ACHN (cell line): ENCODE measurements around the gene LMAN1L.
"Not testable (repeated sequence)": the region's sequence is repeated elsewhere in the genome, so short reads cannot be mapped to it uniquely, and the experiment has no call there.

Experiments
- DNase-seq: peaks from one replicate; pipeline ENCODE4 v3.0.0-alpha.2; 2015
- in situ Hi-C: cut with HindIII; loops from 2 replicates; pipeline ENCODE4 v1.10.0; 2017; ENCODE audit warnings: low sequenced_read_pairs, low pct_ligation_motif_present, low pct_unique_long_range_greater_than_20kb

Gene LMAN1L

DNA sequence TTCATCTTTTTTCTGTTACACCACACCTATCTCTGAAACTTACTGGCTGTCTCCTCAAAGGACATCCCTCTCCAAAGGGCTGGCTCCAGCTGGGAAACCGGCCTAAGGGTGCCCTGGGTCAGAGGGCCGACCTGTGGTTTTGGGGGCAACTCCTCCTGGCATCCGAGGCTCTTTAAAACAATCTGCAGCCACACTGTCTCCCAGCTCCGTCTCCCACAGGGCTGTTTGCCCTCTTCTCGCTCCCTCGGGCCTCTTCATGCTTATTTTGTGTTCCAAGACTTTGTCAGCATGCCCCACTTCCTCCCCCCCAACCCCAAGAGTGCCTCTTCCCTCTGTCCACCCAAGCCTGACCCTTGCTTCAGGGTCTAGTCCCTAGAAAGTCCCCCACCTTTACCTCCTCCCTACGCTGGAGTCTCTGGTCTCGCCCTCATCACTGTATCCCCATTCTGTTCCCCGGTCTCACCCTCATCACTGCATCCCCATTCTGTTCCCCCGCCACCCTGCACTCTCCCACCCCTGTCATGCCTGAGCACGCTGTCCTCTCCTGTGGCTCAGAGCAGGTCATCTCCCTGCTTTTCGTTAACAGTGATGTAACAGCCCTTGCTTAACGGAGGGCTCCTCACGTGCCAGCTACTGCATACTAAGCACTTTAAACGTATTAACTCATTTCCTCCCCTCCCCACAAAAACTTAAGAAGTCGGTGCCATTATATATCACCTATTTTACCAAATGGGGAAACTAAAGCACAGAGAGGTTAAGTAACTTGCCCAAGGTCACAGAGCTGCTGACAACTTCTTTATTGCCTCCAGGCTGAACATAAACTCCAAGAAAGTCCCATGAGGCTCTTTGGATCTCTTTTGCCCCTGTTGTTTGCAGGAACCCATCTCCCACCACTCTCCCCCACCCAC lies 31.9 kb upstream of the LMAN1L start:
- in situ Hi-C loops, result no loop called here
- no peak for DNase-seq

DNA sequence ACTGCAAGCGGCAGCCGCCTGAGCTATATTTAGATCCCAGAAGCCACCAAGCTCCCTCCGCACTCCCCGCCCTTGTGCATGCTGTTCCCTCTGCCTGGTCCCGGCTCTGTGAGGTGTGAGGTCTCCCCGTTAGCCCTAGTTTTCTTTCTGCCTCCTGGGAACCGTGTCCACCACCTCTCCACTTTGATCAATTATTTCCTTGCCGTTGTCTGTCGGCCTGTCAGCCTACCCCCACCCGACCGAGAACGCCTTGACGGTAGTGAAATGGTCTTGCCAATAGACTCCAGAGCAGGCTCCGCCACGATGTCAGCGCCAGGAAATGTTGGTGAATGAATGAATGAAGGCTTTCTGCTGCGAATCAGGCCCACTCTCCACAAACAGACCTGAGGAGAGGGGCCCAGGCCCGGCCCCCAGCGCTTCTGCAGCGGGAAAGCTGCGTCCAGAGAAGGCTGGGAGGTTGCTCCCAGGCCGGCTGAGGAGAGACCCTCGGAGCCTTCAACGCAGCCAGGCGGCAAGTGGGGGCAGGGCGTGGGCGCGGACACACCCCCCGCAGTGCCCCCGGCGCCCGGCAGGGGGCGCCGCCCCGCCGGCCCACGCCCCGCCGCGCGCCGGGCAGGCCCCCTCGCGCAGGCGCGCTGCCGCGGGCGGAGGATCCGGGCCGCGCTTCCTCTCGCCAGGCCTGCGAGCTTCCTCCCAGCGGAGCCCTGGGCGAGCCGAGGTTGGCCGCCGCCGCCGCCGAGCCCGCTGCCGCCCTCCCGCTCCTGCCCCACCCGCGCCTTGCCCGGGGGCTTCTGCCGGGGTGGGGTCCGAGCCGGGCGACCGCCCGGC lies 31.0 kb upstream of the LMAN1L start, which contains the start of gene CSK:
CSK (plus strand) TSS at position 650 of the 828 bp plus-strand sequence. CDS start 16,218 bp downstream, outside the sequence.
- peak; percentile 70 for DNase-seq
- in situ Hi-C loops, result no loop called here

DNA sequence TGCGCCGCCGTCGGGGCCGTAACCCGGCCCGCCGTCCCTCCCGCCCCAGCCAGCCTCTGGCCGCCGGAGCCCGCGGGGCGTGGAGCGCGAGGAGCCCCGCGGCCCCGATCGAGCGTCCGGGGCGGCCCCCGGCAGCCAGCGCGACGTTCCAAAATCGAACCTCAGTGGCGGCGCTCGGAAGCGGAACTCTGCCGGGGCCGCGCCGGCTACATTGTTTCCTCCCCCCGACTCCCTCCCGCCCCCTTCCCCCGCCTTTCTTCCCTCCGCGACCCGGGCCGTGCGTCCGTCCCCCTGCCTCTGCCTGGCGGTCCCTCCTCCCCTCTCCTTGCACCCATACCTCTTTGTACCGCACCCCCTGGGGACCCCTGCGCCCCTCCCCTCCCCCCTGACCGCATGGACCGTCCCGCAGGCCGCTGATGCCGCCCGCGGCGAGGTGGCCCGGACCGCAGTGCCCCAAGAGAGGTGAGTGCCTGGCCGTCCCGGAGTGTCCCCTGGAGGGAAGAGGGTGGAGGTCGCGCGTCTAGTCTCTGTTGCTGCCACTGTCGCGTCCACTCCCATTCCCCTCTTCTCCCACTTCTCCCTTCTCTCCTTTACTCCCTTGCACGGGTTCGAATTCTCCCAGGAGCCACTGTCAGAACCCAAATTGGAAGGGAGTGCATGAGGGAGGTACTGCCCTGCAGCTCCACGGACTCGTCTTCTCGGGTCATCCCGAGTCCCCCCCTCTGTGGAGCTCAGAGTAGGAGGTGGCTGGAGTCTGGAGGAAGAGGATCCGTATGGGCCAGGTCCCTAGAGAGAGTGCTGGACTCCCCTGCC lies 30.2 kb upstream of the LMAN1L start:
- in situ Hi-C loops, result no loop called here
- DNase-seq, result no peak

DNA sequence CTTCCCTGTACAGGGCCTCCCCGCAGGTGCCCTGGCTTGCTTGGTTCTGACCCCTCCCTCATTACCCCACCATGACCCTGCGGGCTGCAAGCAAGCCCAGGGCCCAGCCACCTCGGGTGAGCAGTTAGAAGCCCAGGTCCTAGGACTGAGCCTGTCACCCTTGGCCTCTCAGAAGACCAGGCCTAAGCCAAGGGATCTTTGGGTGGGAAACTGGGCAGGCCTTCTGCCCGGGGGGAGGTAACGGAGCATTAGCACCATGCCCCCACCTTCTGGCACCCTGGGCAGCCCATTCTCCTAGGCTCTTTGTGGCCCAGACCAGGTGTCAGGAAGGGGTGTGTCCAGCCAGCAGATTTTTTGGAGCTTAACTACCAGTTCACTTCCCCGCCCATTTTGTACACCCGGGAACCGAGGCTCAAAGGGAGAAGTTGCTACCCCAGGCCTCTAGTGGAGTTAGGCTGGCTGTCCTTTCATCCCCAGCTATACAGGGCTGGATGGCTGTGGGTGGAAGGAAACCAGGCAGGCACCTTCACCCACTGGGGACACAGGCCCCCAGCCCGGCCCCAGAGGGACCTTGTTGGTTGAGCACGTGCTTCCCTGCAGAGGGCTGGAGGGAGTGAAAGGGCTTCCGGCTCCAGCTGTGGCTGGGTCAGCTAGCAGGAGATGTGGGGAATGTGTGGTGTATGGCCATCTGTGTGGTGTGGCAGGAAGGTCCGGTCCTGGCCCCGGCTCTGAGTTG lies 29.4 kb upstream of the LMAN1L start:
- DNase-seq, result no peak

DNA sequence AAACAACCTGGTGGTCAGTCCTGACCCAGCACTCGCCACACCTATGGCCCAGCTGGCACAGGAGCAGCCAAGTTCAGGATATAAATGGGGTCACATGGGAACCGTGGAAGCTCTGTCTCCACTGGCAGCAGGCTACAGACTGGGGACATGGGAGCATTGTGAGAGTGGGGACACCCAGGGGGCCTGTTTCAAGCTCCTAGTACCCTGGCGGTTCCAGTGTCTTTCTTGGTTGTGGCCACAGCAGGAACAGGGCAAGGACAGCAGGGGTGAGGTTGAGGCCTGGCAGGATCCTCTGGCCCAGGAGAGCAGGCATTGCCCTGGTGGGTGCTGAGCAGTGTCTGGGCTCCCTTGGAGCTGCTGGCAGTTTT lies 28.8 kb upstream of the LMAN1L start:
- no peak for DNase-seq

More for the DNA sequence above, 29.4 kb upstream of the LMAN1L start:
- in situ Hi-C loops, result no loop called here

DNA sequence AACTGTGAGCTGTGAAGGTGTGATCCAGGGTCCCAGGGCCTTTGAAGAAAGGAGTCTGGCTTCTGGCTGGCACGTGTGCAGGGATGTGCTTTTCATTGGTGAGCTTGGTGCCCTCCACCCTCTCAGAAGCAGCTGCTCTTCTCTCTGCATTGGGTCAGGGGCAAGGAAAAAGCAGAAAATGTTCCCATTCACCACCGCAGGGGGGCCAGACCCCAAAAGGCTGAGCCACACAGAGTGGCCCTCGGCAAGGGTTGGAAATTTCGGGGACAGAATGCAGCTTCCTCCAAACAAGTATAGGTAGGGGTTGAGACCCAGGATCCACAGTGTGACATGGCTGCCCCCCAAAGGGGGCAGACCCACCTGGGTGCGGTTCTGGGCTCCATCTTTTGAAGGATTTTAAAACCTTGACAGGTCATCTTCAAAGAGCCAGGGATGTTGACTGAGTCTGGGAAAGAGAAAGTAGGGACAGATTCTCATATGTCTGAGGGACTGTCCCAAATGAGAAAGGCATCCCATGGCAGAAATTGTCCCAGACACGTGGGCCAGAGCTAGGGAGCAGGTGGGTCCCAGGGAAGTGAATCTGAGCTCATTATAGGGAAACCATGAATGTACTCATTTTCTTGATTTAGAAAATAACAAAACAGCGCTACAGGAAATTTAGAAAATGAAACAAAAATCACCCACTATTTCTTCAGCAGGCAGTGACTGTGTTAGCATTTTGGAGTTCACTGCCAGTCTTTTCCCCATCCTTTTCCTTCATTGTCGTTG lies 28.0 kb upstream of the LMAN1L start:
- no peak for DNase-seq
- in situ Hi-C loops, result no loop called here

More for the DNA sequence above, 28.8 kb upstream of the LMAN1L start:
- in situ Hi-C loops, result no loop called here

DNA sequence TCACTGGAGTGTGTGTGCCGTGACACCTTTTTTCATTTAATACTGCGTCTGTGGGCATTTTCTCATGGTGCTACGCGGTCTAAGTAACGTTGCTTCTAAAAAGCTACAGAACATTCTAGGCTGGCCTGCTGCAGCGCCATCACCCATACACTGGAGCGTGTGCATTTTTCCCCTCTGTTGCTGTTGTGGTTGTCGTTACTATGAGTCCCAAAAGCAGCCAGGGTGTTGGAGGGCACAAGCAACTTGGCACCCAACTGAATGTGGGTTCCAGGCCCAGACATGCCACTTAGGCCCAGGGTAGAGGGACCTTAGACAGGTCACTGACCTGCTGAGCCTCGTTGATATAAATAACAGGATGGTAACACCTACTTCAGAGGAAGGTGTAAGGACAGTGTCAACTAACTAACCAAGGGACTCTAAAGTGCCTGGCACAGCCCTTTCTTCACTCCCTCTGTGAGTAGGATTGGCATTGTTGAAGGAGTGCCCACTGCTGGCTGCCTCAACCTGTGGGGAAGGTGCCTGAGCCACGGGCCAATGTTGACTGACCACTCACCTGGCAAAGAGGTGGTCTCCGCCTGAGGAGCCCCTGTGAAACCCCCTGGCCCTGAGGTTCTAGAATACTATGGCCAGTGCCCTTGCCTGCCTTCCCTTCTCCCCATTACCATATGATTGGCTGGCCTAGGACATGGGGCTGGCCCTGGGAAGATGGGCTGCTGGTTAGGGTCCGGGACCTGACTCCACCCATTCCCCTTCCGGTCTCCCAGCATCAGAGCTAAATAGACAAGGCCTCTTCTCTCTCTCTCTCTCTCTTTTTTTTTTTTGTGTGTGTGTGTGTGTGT lies 27.2 kb upstream of the LMAN1L start:
- DNase-seq, result no peak
- in situ Hi-C loops, result no loop called here

DNA sequence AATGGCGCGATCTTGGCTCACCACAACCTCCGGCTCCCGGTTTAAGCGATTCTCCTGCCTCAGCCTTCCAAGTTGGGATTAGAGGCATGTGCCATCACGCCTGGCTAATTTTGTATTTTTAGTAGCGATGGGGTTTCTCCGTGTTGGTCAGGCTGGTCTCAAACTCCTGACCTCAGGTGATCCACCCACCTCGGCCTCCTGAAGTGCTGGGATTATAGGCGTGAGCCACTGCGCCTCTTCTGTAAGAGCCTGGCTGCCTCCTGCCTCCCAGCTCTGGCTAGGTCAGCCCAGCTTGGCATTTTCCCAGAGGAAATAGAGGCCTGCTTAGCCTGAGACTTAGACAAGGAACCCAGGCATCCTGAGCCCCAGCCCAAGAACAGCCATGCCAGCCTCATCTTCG lies 26.6 kb upstream of the LMAN1L start:
- DNase-seq, in situ Hi-C loops: not testable (repeated sequence)

DNA sequence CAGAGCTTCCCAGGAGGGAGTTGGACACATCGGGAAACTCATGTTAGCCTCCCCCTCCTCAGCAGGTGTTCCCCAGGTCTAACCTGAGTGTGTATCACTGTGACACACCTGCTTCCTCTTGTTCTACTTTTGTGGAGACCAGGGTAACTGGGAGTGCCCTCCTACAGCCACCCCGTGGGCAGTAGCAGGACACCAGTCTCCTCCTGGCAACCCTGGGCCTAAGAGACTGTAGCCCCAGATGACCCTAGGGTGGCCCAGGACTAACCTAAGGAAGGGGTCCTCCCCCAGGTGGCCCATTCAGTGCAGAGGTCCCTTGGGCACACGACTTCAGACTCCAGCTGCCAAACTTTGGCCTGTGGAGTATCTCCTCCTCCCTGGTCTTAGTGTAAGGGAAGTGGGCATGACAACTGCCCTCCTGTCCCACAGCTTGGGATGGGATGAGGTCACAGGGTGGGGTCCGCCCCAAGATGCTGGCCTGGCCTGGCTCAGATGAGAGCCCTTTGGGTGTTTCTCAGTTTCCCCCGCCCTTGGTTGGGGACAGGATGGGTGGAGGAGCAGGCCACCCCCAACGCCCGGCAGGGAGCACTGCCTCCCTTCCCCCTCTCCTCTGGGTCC lies 26.0 kb upstream of the LMAN1L start:
- in situ Hi-C loops, result no loop called here
- DNase-seq, result no peak

DNA sequence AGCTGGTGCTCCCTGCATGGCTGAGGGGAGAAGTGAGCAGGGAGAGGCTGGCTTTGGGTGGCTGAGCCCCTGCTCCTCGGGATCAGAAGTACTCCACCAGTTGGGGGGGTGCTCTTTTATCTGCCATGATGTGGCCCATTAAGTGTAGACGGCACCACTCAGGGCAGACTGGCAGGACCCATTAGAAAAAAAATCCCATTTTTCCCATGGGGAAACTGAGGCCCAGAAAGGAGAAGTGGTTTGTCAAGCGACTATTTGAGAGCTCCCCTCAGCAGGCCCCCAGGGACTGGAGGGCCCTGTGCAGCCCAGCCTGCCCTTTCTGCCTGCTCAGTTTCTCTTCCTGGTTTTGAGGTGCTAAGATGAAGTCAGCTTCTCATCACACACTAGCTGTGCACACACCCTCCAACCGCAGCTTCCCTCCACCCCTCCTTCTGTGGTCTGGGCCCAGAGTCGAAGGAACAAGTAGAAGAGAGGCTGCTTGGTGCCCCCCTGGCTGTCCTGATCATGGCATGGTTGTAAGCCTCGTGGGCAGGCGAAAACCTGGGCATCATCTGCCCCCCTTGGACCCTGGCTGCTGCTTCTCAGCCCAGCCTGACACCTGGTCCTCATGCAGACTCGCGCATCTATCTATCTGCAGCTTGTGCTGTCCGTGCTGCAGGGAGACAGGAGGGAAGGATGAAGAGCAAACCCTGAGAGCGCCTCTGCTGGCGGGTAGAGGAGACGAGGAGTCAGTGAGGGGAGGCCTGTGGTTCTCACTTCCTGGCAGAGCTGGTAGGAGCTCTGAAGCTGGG lies 25.2 kb upstream of the LMAN1L start:
- in situ Hi-C loops, result no loop called here
- peak; percentile 58 for DNase-seq

DNA sequence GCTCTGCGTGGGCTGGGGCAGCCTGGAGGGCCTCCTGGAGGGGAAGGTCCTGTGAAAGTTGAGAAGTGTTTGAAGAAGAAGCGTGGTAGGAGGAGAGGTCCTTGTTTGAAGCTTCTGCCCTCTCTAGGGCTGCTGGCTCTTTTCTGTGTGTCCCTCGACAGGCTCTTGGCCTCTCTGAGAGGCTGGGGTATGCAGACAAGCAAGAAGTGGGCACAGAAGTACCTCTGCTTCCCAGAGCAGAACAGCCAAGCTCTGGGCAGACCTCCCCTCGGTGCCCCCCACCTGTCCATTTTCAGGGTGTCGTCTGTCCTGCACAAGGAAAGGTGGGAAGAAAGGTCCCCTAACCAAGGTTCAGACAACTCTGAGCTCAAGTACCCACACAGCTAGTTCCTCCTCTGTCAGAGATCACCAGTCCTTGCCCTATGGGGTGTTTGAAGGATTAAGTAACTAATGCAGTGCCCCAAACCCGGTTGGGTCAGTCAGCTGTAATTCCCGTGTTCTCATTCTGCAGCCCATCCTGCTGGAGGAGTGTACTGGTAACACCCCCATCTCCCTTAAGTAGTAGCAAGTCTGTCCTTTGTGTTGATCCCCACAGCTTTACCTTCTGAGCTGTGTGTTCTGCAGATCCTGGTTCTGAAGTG lies 24.5 kb upstream of the LMAN1L start:
- in situ Hi-C loops, result no loop called here
- no peak for DNase-seq

DNA sequence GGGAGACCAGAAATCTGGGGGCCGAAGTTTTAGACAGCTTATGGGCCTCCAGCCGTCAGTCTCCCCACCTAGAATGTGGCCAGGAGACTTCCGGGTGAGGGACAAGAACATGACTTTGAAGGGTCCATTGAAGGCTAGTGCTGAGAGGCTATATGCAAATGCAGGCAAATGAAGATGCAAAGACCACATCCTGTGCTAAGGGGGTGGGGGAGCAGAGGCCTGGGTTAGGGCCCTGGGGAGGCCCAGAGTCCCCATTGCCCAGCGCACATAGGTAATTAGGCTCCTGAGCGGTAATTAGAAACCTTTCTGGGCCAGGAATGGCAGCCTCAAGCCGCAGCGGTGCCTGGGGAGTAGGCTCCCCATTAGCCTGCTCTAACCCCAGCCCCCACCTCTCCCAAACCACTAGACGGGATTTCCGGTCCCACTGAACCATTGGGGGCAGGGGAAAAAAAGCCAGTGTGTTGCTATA lies 23.9 kb upstream of the LMAN1L start:
- DNase-seq, result no peak
- in situ Hi-C loops, result no loop called here

DNA sequence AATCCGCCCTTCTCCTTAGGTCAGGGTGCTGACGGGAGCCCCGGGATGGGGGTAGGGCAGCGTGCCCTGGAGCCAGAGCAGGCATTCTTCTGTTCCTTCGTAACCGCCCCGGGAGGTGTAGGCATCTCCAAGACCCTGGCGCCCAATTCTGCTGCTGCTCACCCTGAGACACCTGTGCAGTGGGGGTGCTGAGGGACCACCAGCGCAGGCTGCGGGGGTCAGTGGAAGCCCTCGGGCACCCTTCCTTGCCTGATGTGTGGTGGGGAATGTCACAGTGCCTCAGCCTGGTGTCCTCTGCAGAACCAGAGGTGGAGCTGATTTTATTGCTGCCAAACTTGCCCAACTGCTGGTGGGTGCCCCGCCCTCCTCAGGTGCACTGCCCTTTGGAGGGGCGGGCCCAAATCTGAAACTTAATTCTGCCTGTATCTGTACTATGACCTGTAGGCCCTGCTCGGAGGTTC lies 23.4 kb upstream of the LMAN1L start:
- no peak for DNase-seq
- in situ Hi-C loops, result no loop called here

DNA sequence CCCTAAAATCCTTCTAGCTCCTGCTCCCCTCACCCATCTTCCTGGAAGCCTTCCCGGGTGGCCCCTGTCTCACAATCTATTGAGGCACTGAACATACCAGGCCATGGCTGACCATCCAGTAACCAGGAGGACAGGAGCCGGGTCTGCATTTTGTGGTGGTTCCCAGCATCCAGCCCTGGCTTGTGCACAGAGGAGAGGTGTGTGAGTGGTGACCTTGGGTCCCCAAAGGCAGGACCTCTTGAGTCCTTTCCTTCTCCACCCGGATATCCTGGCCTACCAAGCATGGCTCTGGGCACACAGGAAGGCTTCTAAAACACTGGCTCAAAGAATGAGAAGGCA lies 22.9 kb upstream of the LMAN1L start:
- DNase-seq, result no peak
- in situ Hi-C loops, result no loop called here
